Stimulated activated CD8-positive, alpha-beta memory T cell treated with anti-CD3 and anti-CD28 coated beads, Interleukin-4, amount 100 ng/mL, for 48 hours (primary cell): ENCODE measurements around the gene CRYZL1.
A peak's percentile ranks its signal among the peaks of the same experiment; 100 is the strongest.
"Not testable (repeated sequence)": the region's sequence is repeated elsewhere in the genome, so short reads cannot be mapped to it uniquely, and the experiment has no call there.

Experiments
- DNase-seq: peaks from one replicate; pipeline ENCODE4 v3.0.0-alpha.2; 2020

CRYZL1 gene

GRCh38 chr21:33660406-33660805, 18.9 kb upstream of the CRYZL1 start:
- DNase-seq, result no peak

- DNase-seq, result no peak
Observed at GRCh38 chr21:33659568-33659949, 18.0 kb upstream of the CRYZL1 start.

- DNase-seq, result no peak
Observed at GRCh38 chr21:33658919-33659567, 17.5 kb upstream of the CRYZL1 start.

GRCh38 chr21:33657124-33657820, 15.7 kb upstream of the CRYZL1 start:
- no peak for DNase-seq

DNA sequence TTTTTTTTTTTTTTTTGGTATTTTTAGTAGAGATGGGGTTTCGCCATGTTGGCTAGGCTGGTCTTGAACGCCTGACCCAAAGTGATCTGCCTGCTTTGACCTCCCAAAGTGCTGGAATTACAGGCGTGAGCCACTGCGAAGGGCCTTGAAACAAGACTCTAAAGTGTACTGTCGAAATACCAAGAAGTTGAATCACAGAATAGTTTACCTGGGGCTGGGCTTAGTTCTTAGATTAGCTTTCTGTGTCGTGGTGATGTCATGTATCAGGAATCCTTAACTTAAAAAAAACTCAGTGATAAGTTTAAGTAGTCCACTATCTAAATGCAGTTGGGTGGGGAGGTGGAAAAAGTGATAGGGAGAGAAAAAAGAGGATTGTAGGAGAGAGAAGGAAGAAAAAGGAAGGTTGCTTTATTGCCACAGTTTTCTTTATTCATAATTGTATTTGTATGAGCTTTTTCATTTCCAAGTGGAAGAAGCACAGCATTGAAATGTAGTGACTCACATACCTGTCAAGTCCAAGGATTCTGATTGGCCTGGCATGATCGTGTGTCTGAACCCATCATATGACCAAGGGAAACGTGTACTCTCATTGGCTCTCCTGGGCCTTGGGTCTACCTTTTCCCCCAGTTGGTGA, 14.2 kb upstream of the CRYZL1 start:
- DNase-seq, result no peak

GRCh38 chr21:33654412-33654811, 12.9 kb upstream of the CRYZL1 start:
- DNase-seq, result no peak

DNA sequence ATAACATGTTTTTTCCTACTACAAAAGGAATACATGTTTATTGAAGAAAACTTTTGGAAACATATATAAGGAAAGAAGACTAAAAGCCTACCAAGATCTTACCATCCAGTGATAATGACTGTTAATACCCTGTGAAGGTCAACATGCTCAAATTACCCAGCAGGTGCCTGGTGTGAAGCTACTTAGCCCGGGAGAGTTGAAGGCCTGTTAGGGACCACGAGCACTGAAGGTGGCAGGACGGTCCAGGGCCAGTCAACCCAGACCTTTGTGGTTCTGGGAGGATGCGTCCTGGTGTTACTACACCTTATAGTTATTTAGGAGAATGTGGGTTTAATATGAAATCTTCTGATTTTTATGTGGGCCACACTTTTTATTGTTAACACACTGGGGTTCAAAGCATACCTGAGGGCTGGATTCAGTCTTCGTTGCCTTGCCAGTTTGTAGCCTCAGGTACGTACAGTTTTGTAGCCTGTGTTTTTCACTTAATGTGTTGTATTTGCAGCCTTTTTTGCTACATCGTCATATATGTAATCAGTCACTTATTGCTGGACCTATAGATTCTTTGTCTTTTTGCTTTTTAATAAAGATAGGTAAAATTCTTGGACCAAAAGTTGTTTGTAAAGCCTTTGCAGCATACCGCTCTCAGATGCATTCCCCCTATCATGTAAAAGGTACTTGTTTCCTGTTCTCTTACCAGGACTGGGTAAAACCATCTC, 10.6 kb upstream of the CRYZL1 start:
- DNase-seq, result no peak

DNA sequence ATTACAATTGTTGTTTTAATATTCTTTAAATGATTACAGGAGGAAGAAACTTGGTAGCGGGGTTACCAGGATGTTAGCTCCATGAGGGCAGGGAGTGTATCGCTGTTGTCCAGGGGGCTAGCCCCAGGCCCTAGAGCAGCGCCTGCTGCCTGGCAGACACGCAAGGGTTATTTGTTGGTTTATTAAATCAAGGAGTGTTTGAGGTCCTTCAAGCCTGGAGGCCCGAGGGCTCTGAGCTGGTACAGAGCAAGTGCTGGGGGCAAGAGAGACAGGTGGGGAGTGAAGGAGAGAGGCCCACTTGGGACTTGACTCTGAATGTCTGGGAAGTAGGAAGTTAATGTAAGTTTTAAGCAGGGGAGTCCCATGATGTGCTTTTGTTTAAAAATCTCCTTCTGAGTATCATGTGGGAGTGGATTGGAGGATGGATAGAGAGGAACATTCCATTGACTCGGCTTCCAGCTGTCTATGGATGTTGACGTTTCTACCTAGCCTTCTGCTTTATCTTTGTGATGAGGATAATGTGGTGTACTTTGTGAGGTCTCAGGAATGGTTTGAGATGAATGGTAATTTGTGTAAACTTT, 9.5 kb upstream of the CRYZL1 start:
- DNase-seq, result no peak

DNA sequence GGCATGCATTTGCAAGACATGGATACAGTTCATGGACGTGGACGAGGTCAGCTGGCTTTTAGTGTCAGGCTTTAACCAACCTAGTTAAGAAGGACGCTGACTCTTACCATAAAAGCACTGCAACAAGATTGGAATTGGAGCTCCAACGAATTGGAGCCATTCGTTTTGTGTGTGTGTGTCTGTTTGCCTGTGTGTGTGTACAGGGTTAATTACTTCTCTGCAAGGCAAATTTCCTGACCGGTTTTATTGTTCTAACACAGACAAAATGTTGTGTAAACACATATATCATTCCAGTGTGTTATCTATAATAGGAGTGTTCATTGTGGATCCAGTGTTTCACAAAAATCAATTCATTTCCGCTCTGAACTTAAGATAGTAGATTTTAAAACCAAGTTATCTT, 8.7 kb upstream of the CRYZL1 start:
- DNase-seq, result no peak

- no peak for DNase-seq
Observed at GRCh38 chr21:33648555-33648954, 7.0 kb upstream of the CRYZL1 start.

DNA sequence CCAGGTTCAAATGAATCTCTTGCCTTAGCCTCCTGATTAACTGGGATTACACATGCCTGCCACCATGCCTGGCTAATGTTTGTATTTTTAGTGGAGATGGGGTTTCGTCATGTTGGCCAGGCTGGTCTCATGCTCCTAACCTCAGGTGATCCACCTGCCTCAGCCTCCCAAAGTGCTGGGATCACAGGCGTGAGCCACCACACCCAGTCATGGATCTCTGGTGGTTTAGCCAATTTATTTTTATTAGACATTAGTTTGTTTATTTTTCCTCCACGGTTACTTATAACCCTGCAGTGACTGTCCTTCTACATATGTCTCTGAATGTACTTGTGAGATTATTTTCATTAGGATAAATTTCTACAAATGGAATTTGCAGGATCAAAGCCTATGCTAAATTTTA, 6.0 kb upstream of the CRYZL1 start:
- no peak for DNase-seq

- no peak for DNase-seq
Observed at GRCh38 chr21:33645730-33646129, 4.2 kb upstream of the CRYZL1 start.

DNA sequence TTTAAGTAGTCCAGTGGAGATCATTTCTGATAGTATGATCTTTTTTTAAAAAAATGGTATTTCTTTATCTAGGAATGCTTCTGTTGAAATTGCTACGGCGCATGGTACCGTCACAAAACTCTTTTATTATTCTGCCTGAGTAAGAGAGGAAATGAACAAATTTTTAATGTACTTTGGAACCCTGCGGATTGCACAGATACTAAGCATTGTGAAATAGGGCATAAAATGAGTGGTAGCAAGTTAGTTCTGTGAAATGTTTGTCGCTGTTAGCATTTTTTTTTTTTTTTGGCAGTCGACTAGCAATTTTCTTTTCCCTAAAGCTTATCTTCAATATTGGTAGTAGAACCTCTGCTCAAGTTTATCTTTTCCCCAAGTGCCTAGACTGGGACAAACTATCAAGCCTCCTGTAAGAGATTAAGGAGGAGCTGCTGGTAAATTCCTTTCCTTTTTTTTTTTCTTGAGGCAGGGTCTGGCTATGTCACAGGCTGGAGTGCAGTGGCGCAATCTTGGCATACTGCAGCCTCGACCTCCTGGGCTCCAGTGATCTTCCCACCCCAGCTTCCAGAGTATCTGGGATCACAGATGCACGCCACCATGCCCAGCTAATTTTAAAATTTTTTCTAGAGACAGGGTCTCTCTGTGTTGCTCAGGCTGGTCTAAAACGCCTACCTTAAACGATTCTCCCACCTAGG, 3.0 kb upstream of the CRYZL1 start:
- DNase-seq, result no peak

GRCh38 chr21:33643658-33644311, 2.2 kb upstream of the CRYZL1 start:
- DNase-seq, result no peak

- DNase-seq, result peak; percentile 40
Observed at GRCh38 chr21:33642896-33643657, 1.5 kb upstream of the CRYZL1 start.

DNA sequence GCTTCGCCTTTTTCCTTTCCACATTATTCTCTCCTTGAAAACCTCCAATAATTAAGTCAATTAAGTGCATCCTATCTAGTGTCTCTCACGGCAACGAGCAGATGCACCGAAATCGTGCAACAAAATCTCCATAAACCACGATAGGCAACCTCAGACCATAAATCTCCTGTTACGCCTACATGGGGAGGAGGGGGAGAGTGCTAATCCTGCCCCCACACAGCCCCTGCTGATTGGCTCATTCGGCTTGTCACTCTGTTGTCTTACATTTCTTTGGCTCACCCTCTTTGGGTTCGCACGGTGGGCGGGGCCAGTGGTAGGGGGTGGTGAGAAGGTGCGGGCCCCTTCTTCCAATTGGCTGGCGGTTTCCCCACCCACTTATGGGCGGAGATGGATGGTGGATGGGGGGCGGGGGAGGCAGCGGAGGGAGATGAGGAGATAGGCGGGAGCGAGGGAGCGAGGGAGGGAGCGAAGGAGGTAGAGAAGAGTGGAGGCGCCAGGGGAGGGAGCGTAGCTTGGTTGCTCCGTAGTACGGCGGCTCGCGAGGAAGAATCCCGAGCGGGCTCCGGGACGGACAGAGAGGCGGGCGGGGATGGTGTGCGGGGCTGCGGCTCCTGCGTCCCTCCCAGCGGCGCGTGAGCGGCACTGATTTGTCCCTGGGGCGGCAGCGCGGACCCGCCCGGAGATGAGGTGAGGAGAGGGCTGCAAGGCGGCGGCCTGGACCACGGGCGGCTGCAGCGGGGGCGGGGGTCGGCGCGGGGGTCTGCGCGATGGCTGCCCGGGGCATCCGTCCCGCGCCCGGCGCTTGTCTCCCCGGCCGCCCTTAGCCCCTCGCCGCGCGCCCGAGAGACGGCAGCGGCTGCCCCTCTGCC, 720 bp upstream of the CRYZL1 start, which contains the start of gene ITSN1:
Gene ITSN1, plus strand, starts transcription at position 475 of the 869 bp plus-strand sequence. CDS start 76,328 bp downstream, outside the sequence.
- peak; percentile 100 for DNase-seq

- no peak for DNase-seq
Observed at GRCh38 chr21:33640697-33641351, 717 bp downstream of the CRYZL1 start.

- no peak for DNase-seq
Observed at GRCh38 chr21:33634254-33634653, 7.3 kb downstream of the CRYZL1 start.

DNA sequence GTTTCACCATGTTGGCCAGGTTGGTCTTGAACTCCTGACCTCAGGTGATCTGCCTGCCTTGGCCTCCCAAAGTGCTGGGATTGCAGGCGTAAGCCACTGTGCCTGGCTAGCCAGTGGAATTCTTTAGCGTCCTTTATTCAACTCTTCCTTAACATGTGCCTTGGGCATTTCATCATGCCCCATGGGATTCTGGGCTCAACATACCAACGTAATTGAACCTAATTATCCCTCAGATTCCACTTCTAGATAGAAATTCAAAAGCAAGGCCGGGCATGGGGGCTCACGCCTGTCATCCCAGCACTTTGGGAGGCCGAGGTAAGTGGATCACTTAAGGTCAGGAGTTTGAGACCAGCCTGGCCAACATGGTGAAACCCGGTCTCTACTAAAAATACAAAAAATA, 15.4 kb downstream of the CRYZL1 start:
- not testable (repeated sequence) for DNase-seq

DNA sequence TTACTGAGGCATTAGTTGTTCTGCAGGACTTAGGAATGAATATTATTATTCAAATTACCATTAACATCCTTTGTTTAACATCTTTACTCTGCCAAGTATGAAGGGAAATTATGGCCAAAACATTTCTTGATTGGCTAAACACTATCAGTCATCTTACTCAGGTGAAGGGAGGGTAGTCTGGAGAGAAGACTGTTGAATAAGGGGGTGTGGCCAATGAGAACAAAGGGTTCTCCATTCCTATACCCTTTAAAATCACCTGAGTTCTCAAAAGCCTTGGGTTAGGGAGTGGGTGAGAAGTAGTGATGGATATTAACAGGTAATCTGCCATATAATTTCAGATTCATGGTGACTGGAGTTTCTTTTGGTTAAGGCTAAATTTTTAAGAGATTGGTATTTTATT, 19.3 kb downstream of the CRYZL1 start:
- no peak for DNase-seq
